ENCODE measurements around the gene ULK2. TPM values are rescaled to one million over a fixed set of nuclear protein-coding genes. Genes with fewer than 3 reads are reported as not detected.

The ULK2 gene
- total and polyA plus RNA-seq, 2 donors, result 7.2 to 7.9 TPM

DNA sequence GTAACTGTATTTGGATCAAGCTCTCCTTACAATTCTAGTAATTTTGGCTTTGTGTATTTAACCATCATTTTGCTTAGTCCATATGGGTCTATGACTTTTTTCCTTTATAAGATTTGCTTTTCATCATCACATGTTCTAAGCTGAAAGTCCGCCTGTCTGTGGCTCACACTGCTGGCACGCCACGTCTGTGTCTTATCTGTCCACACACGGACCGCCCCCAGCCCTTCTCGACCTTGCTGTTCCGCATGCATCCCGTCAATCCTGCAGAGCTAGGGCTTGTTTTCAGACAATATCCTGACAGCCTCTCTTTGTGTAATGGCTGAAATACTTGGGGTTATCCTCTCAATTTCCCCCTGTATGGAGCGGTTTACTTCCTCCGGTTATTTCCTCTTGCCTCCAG lies 111.2 kb downstream of the ULK2 start:
- WGBS, result 95% methylated on average over 10 of the region's 10 CpGs
- Histone ChIP-seq H3K36me3 (ENCODE audit: control insufficient read depth in 2 of 2, insufficient read depth in 2 of 2, low read length in 1 of 2) (no peaks in the 10 kb centered on the region), H3K27me3 (ENCODE audit: control insufficient read depth in 2 of 2, insufficient read depth in 1 of 2, low read length in 1 of 2) (peaks cover 2 to 23% of the 10 kb centered on the region in 2 donors), H3K9me3 (ENCODE audit: control insufficient read depth in 2 of 2, insufficient read depth in 1 of 2, low read length in 1 of 2) (no peaks in the 10 kb centered on the region), H3K4me1 (ENCODE audit: control insufficient read depth in 2 of 2, insufficient read depth in 2 of 2, low read length in 2 of 2) (no peaks in the 10 kb centered on the region), H3K27ac (ENCODE audit: low read depth in 1 of 2, low read length in 1 of 2) (no peak overlapping the region), H3K4me3 (ENCODE audit: low read length in 2 of 2) (no peak overlapping the region)
- no peak for DNase-seq (ENCODE audit: low read depth in 6 of 9, low spot score in 9 of 9)

DNA sequence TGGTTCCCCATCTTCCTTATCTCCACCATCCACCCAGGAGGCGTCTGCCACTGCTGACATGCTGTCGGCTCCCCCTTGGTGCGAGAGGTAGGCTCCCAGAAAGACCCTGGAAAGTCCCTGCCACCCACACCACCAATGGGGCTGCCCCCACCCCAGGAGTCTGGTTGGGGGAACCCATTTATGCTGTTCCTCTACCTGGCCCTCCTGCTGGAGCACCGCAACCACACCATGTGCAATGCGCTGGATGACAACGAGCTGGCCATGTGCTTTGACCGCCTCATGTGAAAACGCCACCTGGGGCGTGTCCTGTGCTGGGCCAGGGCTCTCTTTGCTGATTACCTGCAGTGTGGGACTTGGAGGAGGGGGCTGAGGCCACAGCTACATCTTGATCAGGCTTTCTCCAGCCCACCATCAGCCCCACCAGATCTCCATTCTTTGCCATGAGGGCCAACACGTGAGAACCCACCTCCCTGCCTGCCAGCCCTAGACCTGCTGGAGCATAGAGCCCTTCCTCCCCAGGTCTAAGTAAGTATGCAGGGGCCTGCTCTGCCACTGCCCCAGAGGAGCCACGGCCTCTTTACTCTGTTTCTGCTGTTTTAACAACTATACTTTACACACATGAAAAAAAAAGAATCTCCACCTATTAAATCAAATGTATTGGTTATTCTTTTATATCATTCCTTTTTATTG lies 111.8 kb downstream of the ULK2 start:
- DNase-seq (ENCODE audit: low read depth in 6 of 9, low spot score in 9 of 9), result no peak
- 94% methylated on average over 11 of the region's 11 CpGs for WGBS
- Histone ChIP-seq H3K9me3 (ENCODE audit: control insufficient read depth in 2 of 2, insufficient read depth in 1 of 2, low read length in 1 of 2) (no peaks in the 10 kb centered on the region), H3K36me3 (ENCODE audit: control insufficient read depth in 2 of 2, insufficient read depth in 2 of 2, low read length in 1 of 2) (no peaks in the 10 kb centered on the region), H3K4me1 (ENCODE audit: control insufficient read depth in 2 of 2, insufficient read depth in 2 of 2, low read length in 2 of 2) (no peaks in the 10 kb centered on the region), H3K4me3 (ENCODE audit: low read length in 2 of 2) (no peak overlapping the region), H3K27ac (ENCODE audit: low read depth in 1 of 2, low read length in 1 of 2) (no peak overlapping the region), H3K27me3 (ENCODE audit: control insufficient read depth in 2 of 2, insufficient read depth in 1 of 2, low read length in 1 of 2) (peaks cover 2 to 23% of the 10 kb centered on the region in 2 donors)

GRCh38 chr17:19755392-19755791 lies 112.3 kb downstream of the ULK2 start:
- H3K4me1 ChIP-seq (ENCODE audit: control insufficient read depth in 2 of 2, insufficient read depth in 2 of 2, low read length in 2 of 2), result no peaks in the 10 kb centered on the region
- WGBS, result 94% methylated on average over 6 of the region's 6 CpGs
- peaks cover 2 to 26% of the 10 kb centered on the region in 2 donors for H3K27me3 ChIP-seq (ENCODE audit: control insufficient read depth in 2 of 2, insufficient read depth in 1 of 2, low read length in 1 of 2)
- no peak for DNase-seq (ENCODE audit: low read depth in 6 of 9, low spot score in 9 of 9)
- H3K9me3 ChIP-seq (ENCODE audit: control insufficient read depth in 2 of 2, insufficient read depth in 1 of 2, low read length in 1 of 2), result no peaks in the 10 kb centered on the region
- no peak overlapping the region for H3K27ac ChIP-seq (ENCODE audit: low read depth in 1 of 2, low read length in 1 of 2)
- no peaks in the 10 kb centered on the region for H3K36me3 ChIP-seq (ENCODE audit: control insufficient read depth in 2 of 2, insufficient read depth in 2 of 2, low read length in 1 of 2)
- no peak overlapping the region for H3K4me3 ChIP-seq (ENCODE audit: low read length in 2 of 2)

DNA sequence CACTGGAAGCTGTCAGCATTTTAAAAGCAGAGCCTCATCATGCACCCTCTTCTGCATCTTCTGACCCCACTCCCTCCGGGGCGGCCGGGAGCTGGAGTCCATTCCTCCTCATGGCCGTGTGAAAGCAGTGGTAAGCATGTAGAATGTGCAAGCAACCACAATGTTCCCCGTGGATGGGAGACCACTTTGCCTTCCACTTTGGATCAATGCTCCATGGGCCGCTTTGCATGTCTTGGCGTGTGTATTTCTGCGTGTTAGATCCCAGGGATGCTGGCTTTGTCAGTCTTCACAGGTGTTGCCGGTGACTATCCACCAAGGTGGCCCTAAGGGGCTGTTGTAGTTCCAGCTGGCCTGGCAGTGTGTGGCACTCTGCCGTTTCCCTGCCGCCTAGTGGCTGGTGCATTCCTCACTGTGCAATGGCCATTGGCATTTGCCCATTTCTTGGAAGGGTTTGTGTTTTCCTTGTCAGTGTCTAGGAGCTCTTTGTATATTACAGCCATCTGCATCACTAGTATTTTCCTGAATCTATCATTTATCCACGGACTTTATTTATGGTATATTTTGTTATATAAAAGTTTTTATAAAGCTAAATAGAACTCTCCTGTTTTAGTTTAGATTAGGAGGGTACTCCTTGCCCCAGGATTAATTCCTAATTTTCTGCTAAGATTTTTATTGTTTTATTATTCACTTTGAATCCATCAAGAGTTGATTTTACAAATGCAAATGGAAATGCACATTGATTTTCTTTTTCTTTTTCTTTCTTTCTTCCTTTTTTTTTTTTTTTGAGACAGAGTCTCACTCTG lies 113.9 kb downstream of the ULK2 start:
- Histone ChIP-seq H3K4me1 (ENCODE audit: control insufficient read depth in 2 of 2, insufficient read depth in 2 of 2, low read length in 2 of 2) (no peaks in the 10 kb centered on the region), H3K9me3 (ENCODE audit: control insufficient read depth in 2 of 2, insufficient read depth in 1 of 2, low read length in 1 of 2) (no peaks in the 10 kb centered on the region), H3K36me3 (ENCODE audit: control insufficient read depth in 2 of 2, insufficient read depth in 2 of 2, low read length in 1 of 2) (no peaks in the 10 kb centered on the region), H3K27ac (ENCODE audit: low read depth in 1 of 2, low read length in 1 of 2) (no peak overlapping the region), H3K27me3 (ENCODE audit: control insufficient read depth in 2 of 2, insufficient read depth in 1 of 2, low read length in 1 of 2) (peaks cover 2 to 27% of the 10 kb centered on the region in 2 donors), H3K4me3 (ENCODE audit: low read length in 2 of 2) (no peak overlapping the region)
- 93% methylated on average over 12 of the region's 12 CpGs for WGBS
- DNase-seq (ENCODE audit: low read depth in 6 of 9, low spot score in 9 of 9), result no peak

- Histone ChIP-seq H3K4me3 (ENCODE audit: low read length in 2 of 2) (no peak overlapping the region), H3K36me3 (ENCODE audit: control insufficient read depth in 2 of 2, insufficient read depth in 2 of 2, low read length in 1 of 2) (no peaks in the 10 kb centered on the region), H3K9me3 (ENCODE audit: control insufficient read depth in 2 of 2, insufficient read depth in 1 of 2, low read length in 1 of 2) (no peaks in the 10 kb centered on the region), H3K27ac (ENCODE audit: low read depth in 1 of 2, low read length in 1 of 2) (no peak overlapping the region), H3K4me1 (ENCODE audit: control insufficient read depth in 2 of 2, insufficient read depth in 2 of 2, low read length in 2 of 2) (no peaks in the 10 kb centered on the region), H3K27me3 (ENCODE audit: control insufficient read depth in 2 of 2, insufficient read depth in 1 of 2, low read length in 1 of 2) (peaks cover 2 to 33% of the 10 kb centered on the region in 2 donors)
- no peak for DNase-seq (ENCODE audit: low read depth in 6 of 9, low spot score in 9 of 9)
- WGBS, result 40% methylated on average over 12 of the region's 12 CpGs
These were observed 114.7 kb downstream of the ULK2 start for GRCh38 chr17:19753051-19753509.

DNA sequence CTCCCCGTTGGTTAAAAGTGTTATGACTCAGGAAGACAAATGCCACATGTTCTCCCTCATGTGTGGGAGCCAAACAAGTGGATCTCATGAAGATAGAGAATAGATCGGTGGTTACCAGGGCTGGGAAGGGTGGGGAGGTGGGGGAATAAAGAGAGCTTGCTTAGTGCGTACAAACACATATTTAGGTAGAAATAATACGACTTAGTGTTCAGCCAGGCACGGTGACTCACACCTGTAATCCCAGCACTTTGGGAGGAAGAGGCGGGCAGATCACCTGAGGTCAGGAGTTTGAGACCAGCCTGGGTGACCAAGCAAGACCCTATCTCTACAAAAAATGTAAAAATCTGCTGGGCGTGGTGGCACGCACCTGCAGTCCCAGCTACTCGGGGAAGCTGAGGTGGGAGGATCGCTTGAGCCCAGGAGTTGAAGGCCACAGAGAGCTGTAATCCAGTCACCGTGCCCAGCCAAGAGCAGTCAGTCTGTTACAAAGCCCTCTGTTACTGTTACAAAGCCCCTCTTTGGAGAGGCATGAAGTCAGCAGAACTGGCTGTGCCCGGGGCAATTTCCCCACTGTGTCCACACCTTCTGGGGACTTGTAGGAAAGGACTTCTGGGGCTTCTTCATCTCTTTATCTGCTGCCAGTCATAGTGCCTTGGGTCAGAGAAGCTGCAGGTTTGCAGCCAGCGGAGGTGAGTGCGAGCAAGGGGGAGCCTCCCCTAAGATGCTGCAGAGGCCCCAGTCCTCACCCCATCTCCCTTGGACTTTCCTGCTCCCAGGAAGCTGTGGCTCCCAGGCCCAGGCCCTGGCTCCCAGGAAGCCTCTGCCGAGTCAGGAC lies 115.3 kb downstream of the ULK2 start:
- Histone ChIP-seq H3K27me3 (ENCODE audit: control insufficient read depth in 2 of 2, insufficient read depth in 1 of 2, low read length in 1 of 2) (peaks cover 0 to 35% of the 10 kb centered on the region in 2 donors), H3K27ac (ENCODE audit: low read depth in 1 of 2, low read length in 1 of 2) (no peak overlapping the region), H3K36me3 (ENCODE audit: control insufficient read depth in 2 of 2, insufficient read depth in 2 of 2, low read length in 1 of 2) (no peaks in the 10 kb centered on the region), H3K4me3 (ENCODE audit: low read length in 2 of 2) (no peak overlapping the region), H3K9me3 (ENCODE audit: control insufficient read depth in 2 of 2, insufficient read depth in 1 of 2, low read length in 1 of 2) (no peaks in the 10 kb centered on the region), H3K4me1 (ENCODE audit: control insufficient read depth in 2 of 2, insufficient read depth in 2 of 2, low read length in 2 of 2) (no peaks in the 10 kb centered on the region)
- WGBS, result 89% methylated on average over 15 of the region's 15 CpGs
- no peak for DNase-seq (ENCODE audit: low read depth in 6 of 9, low spot score in 9 of 9)

DNA sequence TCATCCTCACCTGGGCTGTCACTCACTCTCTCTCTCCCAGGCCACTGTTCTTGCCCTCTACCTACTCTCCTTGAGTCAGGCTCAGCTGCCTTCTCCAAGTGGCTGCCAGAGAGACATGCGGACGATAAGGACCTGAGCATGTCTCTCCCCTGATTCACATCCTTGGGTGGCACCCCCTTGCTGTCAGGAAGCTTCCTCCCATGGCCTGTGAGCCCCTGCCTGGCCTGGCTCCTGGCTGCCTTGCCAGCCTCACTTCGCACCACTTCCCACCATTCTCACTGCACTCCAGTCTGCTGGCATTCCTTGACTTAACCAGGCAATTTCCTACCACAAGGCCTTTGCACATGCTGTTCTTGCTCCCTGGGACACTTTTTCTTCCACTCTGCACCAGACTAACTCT lies 116.9 kb downstream of the ULK2 start:
- no peaks in the 10 kb centered on the region for H3K36me3 ChIP-seq (ENCODE audit: control insufficient read depth in 2 of 2, insufficient read depth in 2 of 2, low read length in 1 of 2)
- no peaks in the 10 kb centered on the region for H3K9me3 ChIP-seq (ENCODE audit: control insufficient read depth in 2 of 2, insufficient read depth in 1 of 2, low read length in 1 of 2)
- no peak overlapping the region for H3K4me3 ChIP-seq (ENCODE audit: low read length in 2 of 2)
- no peak for DNase-seq (ENCODE audit: low read depth in 6 of 9, low spot score in 9 of 9)
- peaks cover 0 to 41% of the 10 kb centered on the region in 2 donors for H3K27me3 ChIP-seq (ENCODE audit: control insufficient read depth in 2 of 2, insufficient read depth in 1 of 2, low read length in 1 of 2)
- H3K4me1 ChIP-seq (ENCODE audit: control insufficient read depth in 2 of 2, insufficient read depth in 2 of 2, low read length in 2 of 2), result no peaks in the 10 kb centered on the region
- no peak overlapping the region for H3K27ac ChIP-seq (ENCODE audit: low read depth in 1 of 2, low read length in 1 of 2)
- 97% methylated on average over 3 of the region's 3 CpGs for WGBS

DNA sequence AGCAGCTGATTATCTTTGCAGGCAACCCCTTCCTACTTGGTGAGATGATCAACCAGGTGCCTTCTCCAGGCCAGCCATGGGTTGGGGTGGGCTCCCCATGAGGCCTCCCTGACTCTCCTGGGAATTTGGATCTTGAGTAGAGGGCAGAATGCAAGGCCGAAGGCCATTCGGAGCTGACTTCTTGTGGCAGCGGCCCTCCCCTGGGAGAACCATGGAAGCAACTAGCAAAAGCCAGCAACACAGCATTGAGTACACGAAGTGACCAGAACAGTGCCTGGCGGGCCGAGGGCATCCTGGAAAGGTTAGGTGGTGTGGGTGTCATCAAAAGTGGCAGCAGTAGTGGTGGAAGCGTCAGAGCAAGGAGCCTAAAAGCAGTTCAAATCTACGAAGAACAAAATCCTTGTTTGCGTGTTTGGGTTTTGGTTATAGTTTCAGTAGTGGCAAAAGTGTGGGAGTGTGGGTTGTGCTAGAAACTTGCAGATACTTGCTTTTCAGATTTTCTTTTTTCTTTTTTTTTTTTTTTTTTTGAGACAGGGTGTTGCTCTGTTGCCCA lies 117.6 kb downstream of the ULK2 start:
- Histone ChIP-seq H3K36me3 (ENCODE audit: control insufficient read depth in 2 of 2, insufficient read depth in 2 of 2, low read length in 1 of 2) (no peaks in the 10 kb centered on the region), H3K4me1 (ENCODE audit: control insufficient read depth in 2 of 2, insufficient read depth in 2 of 2, low read length in 2 of 2) (peaks cover 0 to 2% of the 10 kb centered on the region in 2 donors), H3K4me3 (ENCODE audit: low read length in 2 of 2) (no peak overlapping the region), H3K9me3 (ENCODE audit: control insufficient read depth in 2 of 2, insufficient read depth in 1 of 2, low read length in 1 of 2) (no peaks in the 10 kb centered on the region), H3K27me3 (ENCODE audit: control insufficient read depth in 2 of 2, insufficient read depth in 1 of 2, low read length in 1 of 2) (peaks cover 4 to 45% of the 10 kb centered on the region in 2 donors), H3K27ac (ENCODE audit: low read depth in 1 of 2, low read length in 1 of 2) (no peak overlapping the region)
- DNase-seq (ENCODE audit: low read depth in 6 of 9, low spot score in 9 of 9), result no peak
- WGBS, result 96% methylated on average over 9 of the region's 9 CpGs

All from thymus (tissue), 11 donors.